ENCODE measurements around the gene TECTA. TPM values are rescaled to one million over a fixed set of nuclear protein-coding genes. Genes with fewer than 3 reads are reported as not detected.
"Not testable (repeated sequence)": the region's sequence is repeated elsewhere in the genome, so short reads cannot be mapped to it uniquely, and the experiment has no call there.

TECTA gene
- polyA plus RNA-seq, 1 donor = 1.6 TPM

- no peak for DNase-seq (ENCODE audit: low read depth)
Measured at GRCh38 chr11:121229495-121230215, 128.6 kb downstream of the TECTA start.

- DNase-seq (ENCODE audit: low read depth) = no peak
Measured at GRCh38 chr11:121231576-121232278, 130.7 kb downstream of the TECTA start.

GRCh38 chr11:121235057-121235456, 134.0 kb downstream of the TECTA start:
- no peak for DNase-seq (ENCODE audit: low read depth)

GRCh38 chr11:121236115-121237001, 135.3 kb downstream of the TECTA start:
- no peak for DNase-seq (ENCODE audit: low read depth)

- DNase-seq (ENCODE audit: low read depth) = not testable (repeated sequence)
Measured at GRCh38 chr11:121237247-121237646, 136.2 kb downstream of the TECTA start.

GRCh38 chr11:121237686-121238658, 136.9 kb downstream of the TECTA start:
- no peak for DNase-seq (ENCODE audit: low read depth)

- DNase-seq (ENCODE audit: low read depth) = no peak
Measured at GRCh38 chr11:121238956-121239355, 137.9 kb downstream of the TECTA start.

GRCh38 chr11:121240001-121240400, 139.0 kb downstream of the TECTA start:
- not testable (repeated sequence) for DNase-seq (ENCODE audit: low read depth)

GRCh38 chr11:121240650-121241303, 139.7 kb downstream of the TECTA start:
- no peak for DNase-seq (ENCODE audit: low read depth)

Other genes starting within 250 kb of the TECTA start
- 12.9 TPM for gene TBCEL, start 77.1 kb upstream of the TECTA start, polyA plus RNA-seq (ENCODE audit: insufficient read length)
- gene SC5D, start 191.5 kb downstream of the TECTA start, polyA plus RNA-seq (ENCODE audit: insufficient read length) = 26.2 TPM